Activated CD8-positive, alpha-beta memory T cell treated with anti-CD3 and anti-CD28 coated beads for 24 hours (primary cell): ENCODE data around the gene GPHN.

Experiments used
- DNase-seq: peaks from one replicate; pipeline ENCODE4 v3.0.0-alpha.2; 2020

GPHN gene

DNA sequence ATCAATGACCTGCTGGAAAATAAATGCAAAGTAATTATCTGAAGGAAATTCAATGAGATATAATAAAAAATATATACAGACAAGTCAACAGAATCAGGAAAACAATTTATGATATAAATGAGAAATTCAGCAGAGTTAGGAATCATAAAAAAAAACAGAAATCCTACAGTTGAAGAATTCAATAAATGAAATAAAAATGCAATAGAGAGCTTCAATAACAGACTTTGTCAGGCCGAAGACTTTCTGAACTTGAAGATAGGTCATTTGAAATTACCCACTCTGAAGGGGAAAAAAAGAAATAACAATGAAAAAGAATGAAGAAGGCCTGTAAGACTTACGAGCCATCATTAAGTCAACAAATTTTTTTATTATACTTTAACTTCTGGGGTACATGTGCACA lies 665.8 kb downstream of the GPHN start:
- DNase-seq, result no peak

DNA sequence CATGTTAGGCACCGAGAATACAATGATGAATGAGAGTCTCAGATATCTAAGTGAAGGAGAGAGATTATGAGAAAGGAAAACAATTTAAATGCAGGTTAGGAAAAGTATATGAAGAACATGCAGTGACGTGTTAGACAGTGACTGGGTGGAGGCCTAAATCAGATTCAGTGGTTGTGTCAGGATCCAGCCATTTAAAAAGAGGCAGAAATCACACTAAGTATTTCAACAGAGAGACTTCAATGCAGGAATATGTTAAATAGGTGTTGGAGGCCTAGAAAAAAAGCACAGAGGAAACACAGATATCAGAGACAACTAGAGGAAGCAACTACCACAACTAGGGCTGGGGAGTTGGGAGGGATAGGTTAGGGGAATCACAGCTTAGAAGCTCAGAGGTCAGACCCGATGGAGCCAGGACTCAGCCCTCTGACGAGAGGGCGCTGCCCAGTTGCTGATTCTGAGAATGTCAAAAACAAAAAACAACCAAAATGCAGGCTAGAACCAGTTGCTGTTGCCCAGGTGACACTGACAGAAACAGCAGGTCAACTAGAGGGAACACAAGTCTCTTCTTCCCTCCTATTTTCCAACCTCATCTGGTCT lies 678.3 kb downstream of the GPHN start:
- no peak for DNase-seq

DNA sequence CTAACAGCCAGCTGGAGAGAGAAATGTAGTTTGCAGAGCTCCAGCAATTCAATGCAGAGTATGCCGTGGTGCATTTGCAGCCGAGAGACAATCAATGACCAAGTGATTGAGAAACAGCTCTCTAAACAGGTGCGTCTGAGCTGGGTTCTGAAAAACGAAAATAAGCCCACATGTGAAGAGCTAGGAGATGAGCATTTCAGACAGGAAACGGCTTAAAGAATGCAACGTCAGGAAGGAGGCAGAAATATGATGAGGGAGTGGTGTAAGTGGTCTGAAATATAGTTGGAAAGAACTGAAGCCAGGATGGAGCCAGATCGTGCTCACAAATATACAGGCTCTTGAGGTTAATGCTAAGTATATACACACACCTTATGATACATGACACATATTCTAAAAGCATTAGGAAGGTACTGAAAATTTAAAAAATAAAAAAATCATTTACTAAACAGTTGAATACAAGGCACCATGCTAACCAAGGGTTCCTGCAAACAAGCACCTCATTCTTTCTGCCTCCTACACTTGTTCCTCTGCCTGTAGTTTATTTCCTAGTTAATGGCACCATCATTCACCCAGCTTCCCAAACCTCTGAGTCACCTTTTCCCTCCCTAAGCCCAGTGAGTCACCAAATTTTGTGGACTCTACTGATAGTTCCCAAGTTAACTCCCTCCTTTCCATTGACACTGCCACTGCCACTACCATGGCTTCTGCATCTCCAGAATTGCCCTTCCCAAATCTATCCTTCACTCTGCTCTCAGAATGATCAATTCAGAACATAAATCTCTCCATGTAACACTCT lies 679.0 kb downstream of the GPHN start:
- DNase-seq, result no peak

DNA sequence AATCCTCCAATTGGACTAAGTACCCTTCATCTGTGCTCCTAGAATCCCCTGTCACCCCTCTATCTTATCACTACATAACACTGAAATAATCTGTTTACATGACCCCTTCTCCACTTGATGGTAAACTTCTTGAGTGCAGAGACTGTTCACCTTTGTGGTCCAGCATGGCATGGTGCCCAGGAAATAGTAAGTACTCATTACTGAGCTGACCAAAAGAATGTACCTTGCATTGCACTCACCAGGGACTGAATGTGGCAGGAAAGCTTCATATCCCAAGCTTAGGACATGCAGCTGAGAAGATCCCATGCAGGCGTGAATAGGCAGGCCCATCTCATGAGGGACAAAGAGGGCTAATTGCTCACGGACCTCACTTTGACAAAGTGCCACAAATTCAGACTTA lies 679.9 kb downstream of the GPHN start:
- no peak for DNase-seq

DNA sequence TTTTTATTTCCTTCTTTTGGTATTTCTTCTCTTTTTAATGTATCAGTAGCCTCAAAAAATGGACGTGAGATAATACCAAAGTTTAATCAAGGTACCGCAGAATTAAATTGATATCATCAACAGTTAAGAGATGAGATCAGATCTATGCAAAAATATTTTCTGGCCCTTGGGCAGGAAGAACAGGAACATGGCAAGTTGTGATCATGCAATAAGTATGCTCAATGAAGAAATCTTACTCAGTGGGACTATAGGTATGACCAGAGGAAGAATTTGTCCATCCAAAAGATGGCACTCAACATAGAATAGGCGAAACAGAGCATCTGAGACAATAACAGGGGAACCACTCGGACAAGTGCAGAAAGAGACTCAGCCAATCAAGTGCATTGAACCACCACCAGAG lies 680.4 kb downstream of the GPHN start:
- no peak for DNase-seq

DNA sequence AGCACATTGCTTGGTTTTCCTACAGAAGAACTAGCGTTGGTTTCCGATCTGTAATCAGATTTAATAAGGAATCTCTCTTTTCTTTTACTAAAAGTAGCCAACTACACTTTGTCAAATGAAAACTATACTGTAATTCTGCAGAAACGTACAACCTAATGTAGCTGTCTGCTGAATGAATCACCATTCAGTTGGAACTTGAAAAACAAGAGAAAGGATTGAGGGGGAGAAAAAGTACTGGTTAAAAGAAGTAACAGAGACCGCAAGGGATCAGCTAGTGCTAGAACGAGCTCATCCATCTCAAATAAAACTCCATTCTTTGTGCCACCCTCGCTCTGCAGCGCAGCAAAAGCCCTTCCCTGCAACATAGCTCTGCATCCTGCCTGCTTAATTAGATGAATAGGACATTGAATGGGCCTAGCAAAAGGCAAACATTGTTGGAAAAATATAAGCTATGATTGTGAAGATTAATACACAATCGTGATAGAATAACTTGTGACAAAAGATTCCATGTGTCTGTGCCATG lies 683.9 kb downstream of the GPHN start:
- no peak for DNase-seq

DNA sequence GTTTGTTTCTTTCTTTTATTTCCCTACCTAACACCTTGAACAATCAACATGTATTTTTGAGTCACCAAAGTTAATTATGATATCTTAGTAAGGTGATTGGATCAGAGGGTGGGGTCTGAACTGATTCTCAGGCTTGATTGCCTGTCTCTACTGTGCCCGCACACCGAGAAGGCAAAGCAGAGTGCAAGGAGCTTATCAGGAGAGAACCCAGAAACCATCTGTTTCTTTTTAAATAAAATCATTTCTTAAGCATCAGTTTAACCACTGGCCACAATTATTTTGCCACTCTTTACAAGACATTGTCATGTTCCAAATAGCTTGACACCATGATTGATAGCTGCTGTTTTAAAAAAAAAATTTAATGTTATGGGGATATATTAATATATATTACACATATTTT lies 684.4 kb downstream of the GPHN start:
- DNase-seq, result no peak

DNA sequence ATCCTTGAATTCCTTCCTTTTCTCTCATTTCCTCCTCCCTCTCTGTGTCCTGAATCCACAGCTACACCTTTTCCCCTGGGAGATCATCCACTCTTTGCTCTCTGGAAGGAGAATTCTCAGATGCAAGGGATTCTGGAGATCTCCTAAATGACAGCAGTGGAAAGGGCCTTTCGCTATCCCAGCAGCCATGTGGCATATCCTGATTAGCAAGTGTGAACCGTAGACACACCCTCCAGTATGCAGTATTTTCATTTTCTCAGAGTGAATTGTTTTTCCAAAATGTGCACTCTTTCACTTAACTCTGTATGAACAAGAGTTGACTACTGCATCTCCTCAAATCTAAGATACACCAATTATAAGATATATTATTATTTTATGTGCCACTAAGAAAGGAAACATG lies 687.3 kb downstream of the GPHN start:
- no peak for DNase-seq

DNA sequence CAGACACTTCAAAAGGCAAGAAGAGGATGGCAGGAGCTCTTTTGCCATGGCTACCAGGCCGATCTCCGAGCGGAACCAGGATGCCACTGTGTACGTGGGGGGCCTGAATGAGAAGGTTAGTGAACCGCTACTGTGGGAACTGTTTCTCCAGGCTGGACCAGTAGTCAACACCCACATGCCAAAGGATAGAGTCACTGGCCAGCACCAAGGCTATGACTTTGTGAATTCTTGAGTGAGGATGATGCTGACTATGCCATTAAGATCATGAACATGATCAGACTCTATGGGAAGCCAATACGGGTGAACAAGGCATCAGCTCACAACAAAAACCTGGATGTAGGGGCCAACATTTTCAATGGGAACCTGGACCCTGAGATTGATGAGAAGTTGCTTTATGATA lies 691.1 kb downstream of the GPHN start:
- DNase-seq, result no peak

DNA sequence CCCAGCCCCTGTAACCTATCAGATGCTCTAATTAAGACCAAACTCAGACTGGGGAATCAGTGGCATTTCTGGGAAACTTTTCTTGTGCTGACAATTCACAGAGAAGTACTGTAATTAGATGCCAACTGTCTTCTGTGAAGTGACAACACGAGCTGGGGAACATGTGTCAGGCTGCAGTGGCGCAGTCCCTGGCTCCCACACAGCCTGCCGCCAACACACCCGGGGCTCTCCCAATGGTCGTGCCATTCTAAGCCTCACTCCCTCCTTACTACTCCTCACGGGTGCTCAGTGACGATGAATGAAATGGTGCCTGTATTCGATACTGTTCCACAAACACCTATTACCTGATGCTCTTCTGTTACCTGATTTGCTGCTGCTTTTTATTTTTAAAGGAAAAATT lies 699.9 kb downstream of the GPHN start:
- no peak for DNase-seq

DNA sequence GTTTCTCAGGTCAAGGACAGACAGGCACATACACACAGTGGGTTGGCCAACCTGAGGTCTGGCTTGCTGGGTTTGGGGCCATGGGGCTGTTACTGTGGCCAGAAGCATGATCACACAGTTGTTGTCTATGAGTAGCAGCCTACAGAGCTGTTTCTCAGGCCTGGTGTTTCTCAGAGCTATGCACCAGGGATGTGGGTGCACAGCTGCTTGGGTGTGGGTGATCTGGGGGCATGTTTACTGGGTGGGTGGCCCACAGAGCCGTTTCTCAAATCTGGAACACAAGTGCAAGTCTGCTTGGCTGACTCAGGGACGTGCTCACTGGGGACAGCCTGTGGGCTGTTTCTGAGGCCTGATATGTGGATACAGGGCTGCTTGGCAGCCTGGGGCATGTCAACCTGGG lies 710.2 kb downstream of the GPHN start:
- DNase-seq, result no peak

DNA sequence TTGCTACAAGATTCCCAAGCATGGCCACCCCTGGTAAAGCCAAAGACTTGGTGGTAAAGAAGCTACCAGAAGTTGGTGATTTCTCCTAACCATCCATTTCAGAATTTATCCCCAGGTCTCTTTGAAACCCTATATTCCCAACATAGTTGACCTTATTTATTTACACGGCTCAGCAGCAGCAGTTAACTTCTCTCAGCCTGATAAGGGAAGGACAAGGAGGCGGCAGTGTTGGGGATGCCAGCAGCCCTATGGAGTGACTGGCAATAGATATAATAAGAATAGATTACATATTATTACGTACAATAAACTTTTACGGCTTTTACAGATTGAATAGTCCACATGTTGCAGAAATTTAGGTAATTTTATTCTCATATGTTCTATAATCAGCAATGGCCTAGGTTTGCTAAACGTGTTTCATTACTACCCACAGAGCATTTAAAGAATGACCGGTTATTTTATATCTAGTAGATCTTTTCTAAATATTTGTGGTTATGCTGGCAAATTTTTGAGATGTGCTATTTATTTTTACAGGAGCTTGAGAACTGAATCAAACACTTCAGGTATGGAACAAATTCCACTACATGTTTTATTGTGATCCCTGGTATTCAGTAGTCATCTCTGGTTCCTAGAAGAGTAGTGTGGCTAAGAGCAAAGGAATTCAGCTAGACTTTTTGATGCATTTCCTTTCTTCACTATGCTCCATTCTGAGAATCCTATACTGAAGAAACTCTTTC lies 713.5 kb downstream of the GPHN start:
- no peak for DNase-seq

DNA sequence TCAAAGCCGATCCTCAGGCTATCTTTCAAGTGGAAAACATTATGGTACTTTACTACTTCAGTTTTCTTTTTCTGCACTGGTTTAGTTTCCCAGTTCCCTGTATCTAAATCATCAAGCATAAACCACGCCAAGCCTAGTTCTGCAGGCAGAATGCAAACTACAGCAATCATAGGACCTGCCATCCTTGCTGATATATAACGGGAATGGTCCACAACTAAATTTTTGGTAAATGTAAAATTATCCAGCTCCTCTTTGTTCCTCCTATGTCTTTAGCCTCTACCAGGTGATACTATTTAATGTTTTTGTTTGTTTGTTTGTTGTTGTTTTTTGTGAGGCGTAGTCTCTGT lies 714.0 kb downstream of the GPHN start:
- DNase-seq, result no peak

DNA sequence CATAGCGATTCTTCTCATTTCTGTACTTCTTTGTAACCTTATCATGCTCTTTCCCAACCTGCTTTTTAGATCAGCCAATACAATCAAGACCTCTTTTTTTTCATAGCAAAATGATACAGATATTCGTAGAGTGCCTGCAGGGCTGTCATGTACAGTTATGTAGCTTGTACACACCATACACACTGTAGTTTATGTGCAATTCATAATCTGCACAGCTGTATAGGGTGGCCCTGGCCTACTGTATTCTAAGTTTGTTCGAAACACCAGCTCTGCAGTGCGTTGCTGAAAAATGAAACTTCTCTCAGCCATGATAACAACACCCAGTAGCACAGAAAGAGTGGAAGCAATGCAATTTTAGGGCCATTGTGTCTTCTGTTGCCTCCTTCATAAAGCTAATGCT lies 717.6 kb downstream of the GPHN start:
- no peak for DNase-seq

DNA sequence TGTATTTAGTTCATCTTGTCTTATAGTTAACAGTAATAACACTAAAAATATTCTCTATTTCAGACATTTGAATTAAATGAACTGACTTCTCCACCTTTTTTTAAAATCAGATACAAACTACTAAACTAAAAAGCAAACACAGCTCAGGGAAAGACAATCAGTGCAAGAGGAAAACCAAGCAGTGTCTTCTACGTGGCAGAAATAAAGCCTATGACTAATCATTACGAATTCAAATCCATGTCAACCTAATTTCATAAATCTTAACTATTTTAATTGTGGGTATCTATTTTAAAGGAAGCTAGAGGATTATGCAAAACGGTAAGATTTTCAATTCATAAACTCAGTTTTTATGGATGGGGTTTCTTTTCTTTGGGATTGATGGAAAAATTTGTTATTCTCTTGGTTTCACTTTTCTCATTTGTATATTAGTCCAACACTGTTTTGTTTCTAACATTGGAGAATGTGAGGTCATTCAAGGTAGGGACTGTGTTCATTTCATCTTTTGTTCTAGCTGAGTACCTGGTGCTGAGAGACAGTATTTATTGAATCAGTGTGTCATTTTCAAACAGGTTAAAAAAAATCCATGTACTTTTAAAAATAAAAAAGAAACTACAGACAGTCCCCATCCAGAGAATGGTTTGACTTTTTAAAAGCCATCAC lies 720.5 kb downstream of the GPHN start:
- DNase-seq, result no peak
